Dendritic cell treated with granulocyte-macrophage colony-stimulating factor and Interleukin-4, amounts not matched to agents 40 ng/mL and 50 ng/mL, for 4 days (primary cell): ENCODE data around the gene ACACA.
A peak's percentile ranks its signal among the peaks of the same experiment; 100 is the strongest.

Experiments
- H3K27ac Mint-ChIP-seq: one replicate; pipeline ENCODE4 v1.8.0; 2022; ENCODE audit warnings: mild to moderate bottlenecking, mixed read lengths
- H3K27me3 Mint-ChIP-seq: one replicate; pipeline ENCODE4 v1.8.0; 2022; ENCODE audit warnings: mild to moderate bottlenecking, mixed read lengths
- H3K36me3 Mint-ChIP-seq: one replicate; pipeline ENCODE4 v1.8.0; 2022; ENCODE audit warnings: low read depth, mixed read lengths
- H3K4me1 Mint-ChIP-seq: one replicate; pipeline ENCODE4 v1.8.0; 2022; ENCODE audit warnings: low read depth, mixed read lengths
- H3K4me3 Mint-ChIP-seq: one replicate; pipeline ENCODE4 v1.8.0; 2022; ENCODE audit warnings: mild to moderate bottlenecking, moderate library complexity, mixed read lengths
- H3K9me3 Mint-ChIP-seq: one replicate; pipeline ENCODE4 v1.8.0; 2022; ENCODE audit warnings: mixed read lengths
- intact Hi-C: fragments of 100-400 bp; cut with micrococcal nuclease; formaldehyde crosslinking; loops from one replicate; pipeline ENCODE4 v1.15.0; 2022

The ACACA gene

DNA sequence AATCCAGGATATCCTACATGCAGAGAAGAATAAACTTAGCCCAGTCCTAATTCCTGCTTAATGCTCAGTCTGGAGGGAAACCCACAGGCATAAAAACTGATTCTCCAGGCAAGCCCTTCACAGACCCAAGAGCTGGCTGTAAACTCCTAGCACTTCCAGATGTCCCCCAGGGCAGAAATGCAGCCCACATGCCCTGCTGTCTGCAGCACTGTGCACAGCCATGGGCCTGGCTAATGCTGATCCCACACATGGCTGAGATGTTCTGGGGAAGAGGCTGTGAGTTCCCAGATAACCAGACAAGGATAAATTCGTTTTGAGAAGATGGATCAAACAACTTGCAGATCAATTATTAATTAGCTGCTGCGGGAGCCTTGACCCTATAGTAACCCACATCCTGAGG, 309.5 kb downstream of the ACACA start:
- Mint-ChIP-seq H3K4me3 (no peak overlapping the region), H3K27me3 (peaks cover 2% of the 10 kb centered on the region), H3K9me3 (no peaks in the 10 kb centered on the region), H3K36me3 (peaks cover 75% of the 10 kb centered on the region), H3K4me1 (peaks cover 24% of the 10 kb centered on the region), H3K27ac (no peak overlapping the region)
- intact Hi-C loops = no loop called here

DNA sequence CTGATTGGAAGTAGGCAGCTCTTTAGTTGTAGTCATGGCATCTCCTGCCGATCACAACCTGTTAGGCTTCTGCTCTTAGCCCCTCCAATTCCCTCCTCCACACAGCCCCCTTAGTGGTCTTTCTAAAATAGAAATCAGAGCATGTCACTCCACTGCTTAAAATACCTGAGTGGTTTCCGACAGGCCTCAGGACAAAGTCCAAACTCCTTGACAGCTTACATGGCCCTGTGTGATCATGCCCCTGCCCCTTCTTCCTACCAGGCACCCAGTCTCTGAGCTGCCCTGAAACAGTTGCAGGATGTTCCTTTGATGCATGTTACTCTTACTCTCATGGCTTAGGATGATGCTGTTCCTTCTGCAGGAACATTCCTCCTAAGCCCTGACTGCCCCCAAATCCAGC, 310.6 kb downstream of the ACACA start:
- Mint-ChIP-seq H3K36me3 (peaks cover 69% of the 10 kb centered on the region), H3K27ac (no peak overlapping the region), H3K9me3 (no peaks in the 10 kb centered on the region), H3K4me3 (no peak overlapping the region), H3K4me1 (peaks cover 24% of the 10 kb centered on the region), H3K27me3 (peaks cover 2% of the 10 kb centered on the region)
- intact Hi-C loops = no loop called here

DNA sequence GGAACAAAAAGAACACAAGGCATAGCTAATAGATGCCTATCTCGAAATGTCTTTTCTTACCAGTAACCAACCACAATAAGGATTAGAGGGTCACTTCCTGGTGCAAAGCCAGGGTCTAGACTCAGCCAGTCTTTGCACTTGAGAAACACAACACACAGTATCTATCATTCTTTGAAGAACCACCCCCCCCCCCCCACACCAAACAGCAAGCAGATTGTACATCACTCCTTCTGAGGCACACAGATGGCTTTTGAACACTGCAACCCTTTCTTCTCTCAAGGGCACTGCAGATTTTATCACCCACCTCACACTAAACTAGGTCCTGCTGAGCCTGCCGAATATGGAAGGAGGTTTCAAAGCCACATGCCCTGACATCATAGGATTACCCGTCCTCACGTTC, 312.2 kb downstream of the ACACA start:
- Mint-ChIP-seq H3K27me3 (peaks cover 2% of the 10 kb centered on the region), H3K36me3 (peaks cover 79% of the 10 kb centered on the region), H3K4me1 (peaks cover 24% of the 10 kb centered on the region), H3K27ac (no peak overlapping the region), H3K4me3 (no peak overlapping the region), H3K9me3 (no peaks in the 10 kb centered on the region)
- intact Hi-C loops = no loop called here

GRCh38 chr17:37092701-37093100, 313.9 kb downstream of the ACACA start:
- no peak overlapping the region for H3K27ac Mint-ChIP-seq
- H3K27me3 Mint-ChIP-seq = no peaks in the 10 kb centered on the region
- intact Hi-C loops = no loop called here
- peaks cover 19% of the 10 kb centered on the region for H3K4me1 Mint-ChIP-seq
- no peaks in the 10 kb centered on the region for H3K9me3 Mint-ChIP-seq
- peaks cover 79% of the 10 kb centered on the region for H3K36me3 Mint-ChIP-seq
- H3K4me3 Mint-ChIP-seq = no peak overlapping the region

- no peak overlapping the region for H3K4me3 Mint-ChIP-seq
- intact Hi-C loops = no loop called here
- H3K27me3 Mint-ChIP-seq = no peaks in the 10 kb centered on the region
- H3K4me1 Mint-ChIP-seq = peaks cover 19% of the 10 kb centered on the region
- no peak overlapping the region for H3K27ac Mint-ChIP-seq
- H3K36me3 Mint-ChIP-seq = peaks cover 79% of the 10 kb centered on the region
- no peaks in the 10 kb centered on the region for H3K9me3 Mint-ChIP-seq
These were observed 314.6 kb downstream of the ACACA start for GRCh38 chr17:37092071-37092470.

DNA sequence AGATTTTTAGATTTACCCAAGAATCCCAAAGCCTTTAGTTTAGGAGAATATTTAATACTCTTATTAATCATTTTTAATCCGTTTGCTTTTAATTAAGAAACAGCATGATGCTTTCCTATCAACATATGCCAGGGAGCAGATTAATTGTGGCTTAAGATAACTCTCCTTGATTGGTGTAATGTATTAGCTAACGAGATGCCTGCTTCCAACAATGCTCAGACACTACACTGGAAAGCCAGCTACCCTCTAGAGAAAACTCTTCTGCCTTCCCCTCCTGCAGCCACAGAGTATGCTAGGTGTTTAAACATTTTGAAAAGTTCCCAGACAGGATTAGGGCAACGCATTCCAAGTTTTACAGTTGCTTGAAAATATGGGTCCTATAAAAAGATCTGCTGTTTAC, 315.7 kb downstream of the ACACA start:
- H3K27me3 Mint-ChIP-seq = no peaks in the 10 kb centered on the region
- intact Hi-C loops = no loop called here
- H3K27ac Mint-ChIP-seq = no peak overlapping the region
- no peak overlapping the region for H3K4me3 Mint-ChIP-seq
- peaks cover 19% of the 10 kb centered on the region for H3K4me1 Mint-ChIP-seq
- H3K9me3 Mint-ChIP-seq = no peaks in the 10 kb centered on the region
- H3K36me3 Mint-ChIP-seq = peaks cover 79% of the 10 kb centered on the region

DNA sequence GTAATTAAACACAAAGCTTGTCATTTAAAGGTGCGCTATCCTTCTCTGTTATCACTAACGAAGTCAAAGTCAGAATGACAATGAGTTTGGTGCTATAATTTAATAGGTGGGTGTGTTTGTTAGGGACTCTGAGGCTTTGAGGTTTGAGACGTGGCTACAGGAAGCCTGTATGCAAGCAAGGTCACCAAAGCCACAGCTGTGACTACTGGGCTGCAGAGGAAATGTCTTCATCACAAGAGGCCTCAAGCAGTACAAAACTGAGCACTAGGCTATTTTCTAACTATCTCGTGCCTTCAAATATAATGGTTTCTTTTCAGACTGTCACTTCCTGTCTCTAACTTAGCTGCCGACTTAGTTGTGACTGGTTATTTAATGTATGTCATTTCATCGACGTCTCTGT, 316.7 kb downstream of the ACACA start:
- H3K36me3 Mint-ChIP-seq = peaks cover 79% of the 10 kb centered on the region
- H3K27ac Mint-ChIP-seq = peak overlapping the region; percentile 57
- H3K9me3 Mint-ChIP-seq = no peaks in the 10 kb centered on the region
- H3K27me3 Mint-ChIP-seq = no peaks in the 10 kb centered on the region
- peaks cover 19% of the 10 kb centered on the region for H3K4me1 Mint-ChIP-seq
- intact Hi-C loops = no loop called here
- no peak overlapping the region for H3K4me3 Mint-ChIP-seq

DNA sequence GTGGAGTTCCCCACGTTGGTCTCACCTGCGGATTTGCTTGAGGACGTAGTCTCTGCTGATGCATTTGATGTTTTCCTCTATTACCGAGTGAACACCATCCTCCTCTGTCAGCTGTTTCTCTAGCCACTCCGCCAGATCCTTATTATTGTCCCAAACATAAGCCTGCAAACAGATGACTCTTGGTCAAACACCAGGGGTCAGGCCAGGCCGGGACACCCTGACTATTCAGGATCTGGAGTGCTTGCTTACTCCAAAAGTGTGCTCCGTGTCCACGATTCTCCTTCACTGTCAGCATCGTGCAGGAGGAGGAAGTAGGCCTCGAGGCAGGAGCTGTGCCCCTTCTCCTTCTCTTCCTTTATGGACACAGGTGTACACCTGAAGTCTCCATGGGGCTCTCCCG, 317.7 kb downstream of the ACACA start:
- Mint-ChIP-seq H3K4me1 (peaks cover 19% of the 10 kb centered on the region), H3K9me3 (no peaks in the 10 kb centered on the region), H3K27ac (no peak overlapping the region), H3K4me3 (no peak overlapping the region), H3K27me3 (no peaks in the 10 kb centered on the region), H3K36me3 (peaks cover 74% of the 10 kb centered on the region)
- intact Hi-C loops = no loop called here

GRCh38 chr17:37088459-37088858, 318.2 kb downstream of the ACACA start:
- H3K27me3 Mint-ChIP-seq = no peaks in the 10 kb centered on the region
- intact Hi-C loops = no loop called here
- no peaks in the 10 kb centered on the region for H3K9me3 Mint-ChIP-seq
- peaks cover 19% of the 10 kb centered on the region for H3K4me1 Mint-ChIP-seq
- H3K27ac Mint-ChIP-seq = no peak overlapping the region
- H3K36me3 Mint-ChIP-seq = peaks cover 71% of the 10 kb centered on the region
- H3K4me3 Mint-ChIP-seq = no peak overlapping the region

DNA sequence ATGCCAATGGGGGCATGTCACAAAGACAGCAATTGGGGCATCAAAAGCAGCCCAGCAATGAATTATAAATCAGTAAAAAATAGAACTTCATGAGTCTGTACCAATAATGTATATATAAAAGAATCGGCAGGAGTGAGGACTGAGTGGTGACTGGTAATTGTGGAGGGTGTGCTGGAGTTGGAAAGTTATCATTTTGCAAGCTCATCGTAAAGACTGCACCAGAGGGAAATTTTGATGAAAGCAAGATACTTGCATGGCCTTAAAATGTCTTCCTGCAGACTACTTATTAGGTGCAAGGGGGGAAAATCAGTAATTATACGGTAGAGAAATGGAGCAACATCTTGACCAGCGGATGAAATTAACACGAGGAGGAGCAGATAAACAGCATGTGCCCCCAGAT, 319.0 kb downstream of the ACACA start:
- peaks cover 63% of the 10 kb centered on the region for H3K36me3 Mint-ChIP-seq

DNA sequence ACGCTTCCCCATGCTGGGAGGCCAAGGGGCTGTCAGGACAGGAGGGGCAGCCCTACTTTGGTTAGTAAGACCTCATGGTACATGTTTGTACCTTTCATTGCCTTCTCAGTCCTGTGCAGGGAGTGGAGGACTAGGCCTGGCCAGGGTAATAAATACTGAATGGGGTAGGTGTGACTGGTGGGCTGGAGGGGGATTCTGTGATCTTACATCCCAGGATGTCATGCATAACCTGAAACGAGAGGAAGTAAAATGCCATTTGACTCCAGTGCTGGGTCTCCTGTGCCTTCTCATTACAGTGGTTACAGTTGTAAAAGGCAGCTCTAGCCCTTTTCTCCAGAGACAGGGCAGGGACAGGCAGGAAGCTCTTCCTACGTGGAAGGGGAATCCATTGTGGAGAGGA, 319.7 kb downstream of the ACACA start:
- no peaks in the 10 kb centered on the region for H3K9me3 Mint-ChIP-seq
- H3K27ac Mint-ChIP-seq = no peak overlapping the region
- no peak overlapping the region for H3K4me3 Mint-ChIP-seq
- peaks cover 61% of the 10 kb centered on the region for H3K36me3 Mint-ChIP-seq
- peaks cover 19% of the 10 kb centered on the region for H3K4me1 Mint-ChIP-seq
- intact Hi-C loops = no loop called here
- H3K27me3 Mint-ChIP-seq = no peaks in the 10 kb centered on the region

More for the DNA sequence above, 319.0 kb downstream of the ACACA start:
- Mint-ChIP-seq H3K4me3 (no peak overlapping the region), H3K4me1 (peaks cover 19% of the 10 kb centered on the region), H3K27ac (no peak overlapping the region), H3K27me3 (no peaks in the 10 kb centered on the region), H3K9me3 (no peaks in the 10 kb centered on the region)
- intact Hi-C loops = no loop called here

GRCh38 chr17:37086334-37086733, 320.3 kb downstream of the ACACA start:
- peaks cover 61% of the 10 kb centered on the region for H3K36me3 Mint-ChIP-seq
- H3K4me1 Mint-ChIP-seq = peaks cover 25% of the 10 kb centered on the region
- H3K27ac Mint-ChIP-seq = no peak overlapping the region
- H3K9me3 Mint-ChIP-seq = no peaks in the 10 kb centered on the region
- H3K27me3 Mint-ChIP-seq = no peaks in the 10 kb centered on the region
- no peak overlapping the region for H3K4me3 Mint-ChIP-seq
- intact Hi-C loops = no loop called here

- no peak overlapping the region for H3K4me3 Mint-ChIP-seq
- no peaks in the 10 kb centered on the region for H3K27me3 Mint-ChIP-seq
- no peak overlapping the region for H3K27ac Mint-ChIP-seq
- intact Hi-C loops = no loop called here
- peaks cover 49% of the 10 kb centered on the region for H3K36me3 Mint-ChIP-seq
- peaks cover 5% of the 10 kb centered on the region for H3K9me3 Mint-ChIP-seq
- H3K4me1 Mint-ChIP-seq = peaks cover 21% of the 10 kb centered on the region
These were observed 322.3 kb downstream of the ACACA start for GRCh38 chr17:37084372-37084771.

DNA sequence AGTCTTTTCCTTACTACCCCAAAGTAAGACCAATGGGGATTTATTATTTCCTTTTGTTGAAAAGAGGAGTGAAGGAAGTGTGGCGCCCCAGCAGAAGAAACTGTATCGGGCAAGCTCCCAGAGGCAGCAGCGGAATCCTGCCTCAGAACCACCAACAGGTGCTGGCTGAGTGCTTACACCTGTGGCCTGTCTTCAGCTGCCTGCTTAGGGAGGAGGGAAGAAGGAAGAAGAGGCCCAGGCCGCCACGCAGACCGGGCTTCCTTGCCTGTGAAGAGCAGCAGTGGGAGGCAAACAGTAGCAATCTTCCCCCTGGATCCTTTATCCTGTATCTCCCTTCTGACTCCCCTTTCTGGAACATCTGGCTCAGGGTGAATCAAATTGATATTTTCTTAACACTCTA, 323.2 kb downstream of the ACACA start:
- Mint-ChIP-seq H3K4me3 (no peak overlapping the region), H3K4me1 (peaks cover 19% of the 10 kb centered on the region), H3K9me3 (peaks cover 9% of the 10 kb centered on the region), H3K36me3 (peaks cover 40% of the 10 kb centered on the region), H3K27me3 (no peaks in the 10 kb centered on the region), H3K27ac (no peak overlapping the region)
- intact Hi-C loops = no loop called here

GRCh38 chr17:37082985-37083384, 323.7 kb downstream of the ACACA start:
- Mint-ChIP-seq H3K27ac (no peak overlapping the region), H3K36me3 (peaks cover 35% of the 10 kb centered on the region), H3K9me3 (peaks cover 9% of the 10 kb centered on the region), H3K27me3 (no peaks in the 10 kb centered on the region), H3K4me3 (no peak overlapping the region), H3K4me1 (peaks cover 19% of the 10 kb centered on the region)
- intact Hi-C loops = no loop called here
